OCI-LY7 (cell line): Measurements from ENCODE around the gene ABCD3.
"Not testable (repeated sequence)": the region's sequence is repeated elsewhere in the genome, so short reads cannot be mapped to it uniquely, and the experiment has no call there.

Experiments used
- CTCF ChIP-seq: fragments of 200-600 bp; sonication (generic); conservative IDR thresholded peaks from 2 replicates; pipeline ENCODE4 v1.5.1; 2014; ENCODE audit warnings: mild to moderate bottlenecking, antibody characterized with exemption, low read length, moderate library complexity, mixed read lengths
- EZH2phosphoT487 ChIP-seq: fragments of 200-600 bp; sonication (generic); IDR thresholded peaks from 2 replicates; pipeline ENCODE4 v1.6.1; 2018; ENCODE audit warnings: low read depth, borderline replicate concordance, mild to moderate bottlenecking, mixed run types, antibody characterized with exemption, low read length, moderate library complexity, mixed read lengths

- not testable (repeated sequence) for TF ChIP-seq CTCF, EZH2phosphoT487
Measured at GRCh38 chr1:94567975-94568607, 149.9 kb downstream of the ABCD3 start.
